ENCODE measurements around the gene MYO18A. TPM values are rescaled to one million over a fixed set of nuclear protein-coding genes. Genes with fewer than 3 reads are reported as not detected.

The MYO18A gene
- total RNA-seq, 4 donors from 2014 or later: 46.7 to 82.7 (median 64.6) TPM

DNA sequence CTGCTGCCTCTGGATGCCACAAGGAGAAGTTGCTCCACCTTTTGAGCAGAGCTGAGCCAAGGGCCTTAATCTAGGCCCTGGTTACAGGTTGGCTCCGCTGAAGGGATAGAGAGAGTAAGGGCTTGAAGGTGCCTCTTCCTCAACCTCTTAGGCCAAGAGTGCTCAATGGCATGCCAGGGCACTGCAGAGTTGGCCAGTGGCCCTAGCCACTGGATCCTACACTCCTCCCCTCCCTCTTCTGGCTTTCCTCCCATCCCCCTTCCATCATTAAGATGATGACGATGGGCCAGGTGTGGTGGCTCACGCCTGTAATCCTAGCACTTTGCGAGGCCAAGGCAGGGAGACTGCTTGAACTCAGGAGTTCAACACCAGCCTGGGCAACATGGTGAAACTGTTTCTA is 50.5 kb downstream of the MYO18A start:
- no peaks in the 10 kb centered on the region for H3K9me3 ChIP-seq
- intact Hi-C loops (cut with DNase I): no loop called here

DNA sequence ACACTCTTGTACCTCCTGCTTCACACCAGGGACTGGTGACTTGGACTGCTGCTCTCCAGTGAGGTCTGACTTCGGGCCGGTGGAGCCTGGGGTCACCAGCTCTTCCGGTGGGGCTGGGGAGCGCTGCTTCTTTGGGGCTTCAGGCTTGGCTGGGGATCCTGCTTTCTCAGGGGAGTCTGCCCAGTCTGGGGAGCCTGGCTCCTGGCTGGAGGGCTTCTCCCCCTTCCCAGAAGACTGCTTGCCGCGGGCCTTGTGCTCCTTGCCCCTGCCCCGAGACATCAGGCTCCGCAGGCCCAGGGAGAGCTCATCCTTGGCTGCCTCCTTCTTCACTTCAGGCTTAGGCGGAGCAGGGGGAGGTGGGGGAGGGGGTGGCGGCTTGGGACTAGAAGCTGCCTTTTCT is 52.4 kb downstream of the MYO18A start:
- TF ChIP-seq, protein P1, sequence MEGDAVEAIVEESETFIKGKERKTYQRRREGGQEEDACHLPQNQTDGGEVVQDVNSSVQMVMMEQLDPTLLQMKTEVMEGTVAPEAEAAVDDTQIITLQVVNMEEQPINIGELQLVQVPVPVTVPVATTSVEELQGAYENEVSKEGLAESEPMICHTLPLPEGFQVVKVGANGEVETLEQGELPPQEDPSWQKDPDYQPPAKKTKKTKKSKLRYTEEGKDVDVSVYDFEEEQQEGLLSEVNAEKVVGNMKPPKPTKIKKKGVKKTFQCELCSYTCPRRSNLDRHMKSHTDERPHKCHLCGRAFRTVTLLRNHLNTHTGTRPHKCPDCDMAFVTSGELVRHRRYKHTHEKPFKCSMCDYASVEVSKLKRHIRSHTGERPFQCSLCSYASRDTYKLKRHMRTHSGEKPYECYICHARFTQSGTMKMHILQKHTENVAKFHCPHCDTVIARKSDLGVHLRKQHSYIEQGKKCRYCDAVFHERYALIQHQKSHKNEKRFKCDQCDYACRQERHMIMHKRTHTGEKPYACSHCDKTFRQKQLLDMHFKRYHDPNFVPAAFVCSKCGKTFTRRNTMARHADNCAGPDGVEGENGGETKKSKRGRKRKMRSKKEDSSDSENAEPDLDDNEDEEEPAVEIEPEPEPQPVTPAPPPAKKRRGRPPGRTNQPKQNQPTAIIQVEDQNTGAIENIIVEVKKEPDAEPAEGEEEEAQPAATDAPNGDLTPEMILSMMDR (IDR thresholded peaks at IDR 0.05): no peak
- TF ChIP-seq POLR2AphosphoS5 (IDR thresholded peaks at IDR 0.05) (no peak), POLR2A (IDR thresholded peaks at IDR 0.05; ENCODE audit: low read depth) (no peak), EP300 (IDR thresholded peaks at IDR 0.05) (no peak)
- intact Hi-C loops (cut with DNase I): no loop called here
- H3K27ac ChIP-seq (replicated peaks in 1 of 4): no peak overlapping the region
- H3K4me1 ChIP-seq: peaks cover 31 to 53% (median 38%) of the 10 kb centered on the region in 4 donors
- no peak for DNase-seq (ENCODE audit: extremely low spot score)
- no peak overlapping the region for H3K4me3 ChIP-seq
- no peaks in the 10 kb centered on the region for H3K27me3 ChIP-seq
- 96% methylated on average over 4 of the region's 10 CpGs for WGBS
- H3K9me3 ChIP-seq: no peaks in the 10 kb centered on the region
- H3K36me3 ChIP-seq: peaks cover 0 to 25% (median 22%) of the 10 kb centered on the region in 4 donors

More for the DNA sequence above, 50.5 kb downstream of the MYO18A start:
- Histone ChIP-seq H3K4me1 (peaks cover 33 to 57% (median 40%) of the 10 kb centered on the region in 4 donors), H3K4me3 (no peak overlapping the region), H3K36me3 (peaks cover 0 to 17% (median 16%) of the 10 kb centered on the region in 4 donors), H3K27ac (replicated peaks in 1 of 4) (no peak overlapping the region), H3K27me3 (no peaks in the 10 kb centered on the region)
- no peak for DNase-seq (ENCODE audit: extremely low spot score)
- WGBS: 93% methylated on average over 4 of the region's 4 CpGs
- TF ChIP-seq EP300 (IDR thresholded peaks at IDR 0.05): no peak
- TF ChIP-seq, protein P1 (IDR thresholded peaks at IDR 0.05): no peak
- TF ChIP-seq POLR2AphosphoS5 (IDR thresholded peaks at IDR 0.05): no peak
- no peak for TF ChIP-seq POLR2A (IDR thresholded peaks at IDR 0.05; ENCODE audit: low read depth)

DNA sequence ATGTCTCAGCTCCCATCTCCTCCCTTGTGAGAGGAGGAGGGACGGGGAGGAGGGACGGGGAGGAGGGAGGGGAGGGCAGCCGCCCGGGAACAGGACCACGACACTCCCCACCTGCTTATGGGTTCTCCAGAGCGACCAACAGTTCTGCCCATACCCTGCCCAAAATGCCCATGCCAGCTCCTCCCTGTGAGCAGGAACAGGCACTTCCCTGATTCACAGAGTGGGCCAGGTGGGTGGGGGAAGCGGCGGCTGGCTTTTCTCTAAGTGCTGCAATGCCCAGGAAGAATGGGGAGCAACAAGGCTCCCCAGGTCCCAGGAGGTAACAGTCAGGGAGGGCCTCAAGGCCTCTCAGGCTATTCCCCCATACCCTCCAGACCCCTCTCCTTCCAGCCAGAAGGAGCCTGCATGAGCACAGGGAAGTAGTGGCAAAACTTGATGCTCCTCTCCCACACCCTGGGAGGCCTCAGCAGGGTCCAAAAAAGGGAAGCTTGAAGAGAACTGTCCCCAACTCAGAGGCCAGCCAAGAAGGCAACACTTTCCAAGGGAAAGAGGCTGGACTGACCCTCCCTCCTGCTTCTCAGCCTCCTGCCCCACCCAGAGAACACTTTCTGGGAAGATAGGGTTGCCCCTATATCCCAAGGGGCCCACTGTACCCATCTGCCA is 53.8 kb downstream of the MYO18A start:
- H3K9me3 ChIP-seq: no peaks in the 10 kb centered on the region
- H3K27ac ChIP-seq (replicated peaks in 1 of 4): no peak overlapping the region
- WGBS: 88% methylated on average over 4 of the region's 8 CpGs
- DNase-seq (ENCODE audit: extremely low spot score): no peak
- no peak overlapping the region for H3K4me3 ChIP-seq
- TF ChIP-seq POLR2A (IDR thresholded peaks at IDR 0.05; ENCODE audit: low read depth) (no peak), POLR2AphosphoS5 (IDR thresholded peaks at IDR 0.05) (no peak), EP300 (IDR thresholded peaks at IDR 0.05) (no peak)
- TF ChIP-seq, protein P1 (IDR thresholded peaks at IDR 0.05): no peak
- peaks cover 2 to 39% (median 35%) of the 10 kb centered on the region in 4 donors for H3K36me3 ChIP-seq
- intact Hi-C loops (cut with DNase I): no loop called here
- peaks cover 17 to 41% (median 26%) of the 10 kb centered on the region in 4 donors for H3K4me1 ChIP-seq
- H3K27me3 ChIP-seq: no peaks in the 10 kb centered on the region

DNA sequence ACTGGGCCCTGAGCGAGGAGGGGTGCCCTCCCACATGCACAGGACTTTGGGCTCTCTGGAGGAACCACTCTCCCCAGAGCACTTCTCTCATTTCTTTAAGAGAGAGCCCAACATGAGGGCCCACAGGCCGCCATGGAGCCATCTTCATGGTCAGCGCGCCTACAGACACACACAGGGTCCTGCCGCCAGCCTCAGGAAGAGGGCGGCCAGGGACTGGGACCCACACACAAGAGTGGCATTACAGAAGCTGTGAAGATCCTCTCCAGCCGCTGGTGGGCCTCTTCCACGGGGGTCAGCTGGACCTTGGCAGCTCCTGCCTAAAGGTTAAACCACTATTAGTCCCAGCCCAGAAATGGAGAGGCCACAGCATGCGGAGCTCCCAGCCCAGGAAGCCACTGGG is 54.5 kb downstream of the MYO18A start:
- TF ChIP-seq, protein P1 (IDR thresholded peaks at IDR 0.05): no peak
- no peak for TF ChIP-seq POLR2A (IDR thresholded peaks at IDR 0.05; ENCODE audit: low read depth)
- no peak for TF ChIP-seq EP300 (IDR thresholded peaks at IDR 0.05)
- TF ChIP-seq POLR2AphosphoS5 (IDR thresholded peaks at IDR 0.05): no peak
- intact Hi-C loops (cut with DNase I): no loop called here
- H3K27ac ChIP-seq (replicated peaks in 1 of 4): no peak overlapping the region
- H3K36me3 ChIP-seq: peaks cover 9 to 46% (median 42%) of the 10 kb centered on the region in 4 donors
- 90% methylated on average over 7 of the region's 9 CpGs for WGBS
- no peak overlapping the region for H3K4me3 ChIP-seq
- DNase-seq (ENCODE audit: extremely low spot score): no peak
- peaks cover 17 to 41% (median 26%) of the 10 kb centered on the region in 4 donors for H3K4me1 ChIP-seq
- H3K27me3 ChIP-seq: no peaks in the 10 kb centered on the region
- H3K9me3 ChIP-seq: no peaks in the 10 kb centered on the region

Measured in esophagus muscularis mucosa (tissue), 4 donors.